DND-41 (cell line): Measurements from ENCODE around the gene ABCE1.

ENCODE experiments used
- ATAC-seq: fragments of 200-7000 bp; cut with Tn5 transposase; 3 replicates; pipeline ENCODE4 v1.9.1; 2021; ENCODE audit warnings: low read depth; ENCODE audit not compliant: insufficient read depth
- DNase-seq: peaks from one replicate; pipeline ENCODE4 v3.0.0-alpha.2; 2020
- H2AFZ ChIP-seq: 2 replicates; pipeline ENCODE4 v1.6.0; 2012; ENCODE audit warnings: low read depth, low read length
- H3K27ac ChIP-seq: 2 replicates; pipeline ENCODE4 v1.5.1; 2012; ENCODE audit warnings: low read length, inconsistent platforms
- H3K27me3 ChIP-seq: fragments of 200-600 bp; sonication (generic); 2 replicates; pipeline ENCODE4 v1.6.0; 2012; ENCODE audit warnings: low read length, mild to moderate bottlenecking, inconsistent platforms; ENCODE audit not compliant: insufficient read depth, poor library complexity
- H3K36me3 ChIP-seq: 2 replicates; pipeline ENCODE4 v1.5.1; 2012; ENCODE audit warnings: low read length, inconsistent platforms; ENCODE audit not compliant: insufficient read depth
- H3K4me1 ChIP-seq: 2 replicates; pipeline ENCODE4 v1.5.1; 2012; ENCODE audit warnings: mild to moderate bottlenecking, low read length; ENCODE audit not compliant: insufficient read depth
- H3K4me2 ChIP-seq: 2 replicates; pipeline ENCODE4 v1.6.0; 2012; ENCODE audit warnings: mild to moderate bottlenecking, moderate library complexity, low read length, inconsistent platforms; ENCODE audit not compliant: insufficient read depth
- H3K4me3 ChIP-seq, 2 experiments: fragments of 200-600 bp in 1 of 2; shearing (Covaris generic) in 1 of 2; 2 replicates each; pipeline ENCODE4 v1.5.1; 2012 to 2016; ENCODE audit warnings: inconsistent platforms in 2 of 2, low read length in 2 of 2, mild to moderate bottlenecking in 2 of 2, low read depth in 1 of 2, moderate library complexity in 1 of 2
- H3K79me2 ChIP-seq: 2 replicates; pipeline ENCODE4 v1.6.0; 2012; ENCODE audit warnings: low read length, inconsistent platforms; ENCODE audit not compliant: insufficient read depth
- H3K9ac ChIP-seq: 2 replicates; pipeline ENCODE4 v1.6.0; 2012; ENCODE audit warnings: low read depth, mild to moderate bottlenecking, inconsistent platforms, low read length, moderate library complexity
- H3K9me3 ChIP-seq: 2 replicates; pipeline ENCODE4 v1.5.1; 2012; ENCODE audit warnings: low read length, moderate library complexity, mild to moderate bottlenecking, inconsistent platforms; ENCODE audit not compliant: insufficient read depth, severe bottlenecking
- H4K20me1 ChIP-seq: 2 replicates; pipeline ENCODE4 v1.6.0; 2012; ENCODE audit warnings: low read length; ENCODE audit not compliant: insufficient read depth
- EZH2 ChIP-seq: IDR thresholded peaks from 3 replicates; pipeline ENCODE4 v1.6.1; 2012; ENCODE audit warnings: borderline replicate concordance, low read depth, mild to moderate bottlenecking, moderate library complexity, low read length, inconsistent platforms; ENCODE audit not compliant: severe bottlenecking
- TF ChIP-seq, protein P1 (sequence below): IDR thresholded peaks from 2 replicates; pipeline ENCODE4 v1.5.1; 2012; ENCODE audit warnings: borderline replicate concordance, low read length, moderate library complexity, mild to moderate bottlenecking; ENCODE audit not compliant: poor library complexity, severe bottlenecking; ENCODE audit errors: extremely low read depth

ABCE1 gene

DNA sequence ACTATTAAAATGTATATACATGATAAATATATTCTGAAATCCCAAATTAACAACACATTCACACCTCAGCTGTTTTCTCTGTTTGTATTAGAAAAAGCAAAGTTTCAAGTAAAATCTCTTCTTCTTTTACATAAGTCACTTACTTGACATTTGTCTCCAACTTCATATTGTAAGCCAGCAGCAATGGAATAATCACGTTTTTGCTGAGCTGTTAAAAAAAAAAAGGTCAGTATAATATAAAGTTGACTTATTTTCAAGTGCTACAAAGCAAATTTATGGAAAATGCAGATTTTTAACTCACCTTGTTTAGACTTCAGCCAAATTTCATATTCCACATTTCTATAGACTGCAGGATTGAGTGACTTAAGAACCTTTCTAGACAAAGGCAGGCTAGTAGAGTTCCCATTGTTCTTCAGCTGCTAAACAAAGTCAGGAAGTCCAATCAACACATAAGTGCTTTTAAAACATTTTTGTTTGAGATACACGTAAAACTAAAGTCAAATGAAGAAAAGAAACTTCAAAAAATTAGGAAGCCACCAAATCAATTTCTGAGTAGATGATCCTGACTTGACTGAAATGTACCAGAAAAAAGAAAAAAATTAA lies 57.3 kb downstream of the ABCE1 start:
- Histone ChIP-seq H2AFZ (no peak overlapping the region), H3K79me2 (peaks cover 32% of the 10 kb centered on the region), H3K4me3 (no peak overlapping the region), H3K9me3 (no peaks in the 10 kb centered on the region), H3K27me3 (no peaks in the 10 kb centered on the region), H3K36me3 (peaks cover 88% of the 10 kb centered on the region), H3K4me1 (no peaks in the 10 kb centered on the region), H3K27ac (no peak overlapping the region), H3K4me2 (no peak overlapping the region), H3K9ac (no peak overlapping the region), H4K20me1 (peaks cover 5% of the 10 kb centered on the region; the same call in 1 of the 2 replicates)
- TF ChIP-seq EZH2, result no peak
- TF ChIP-seq, protein P1, sequence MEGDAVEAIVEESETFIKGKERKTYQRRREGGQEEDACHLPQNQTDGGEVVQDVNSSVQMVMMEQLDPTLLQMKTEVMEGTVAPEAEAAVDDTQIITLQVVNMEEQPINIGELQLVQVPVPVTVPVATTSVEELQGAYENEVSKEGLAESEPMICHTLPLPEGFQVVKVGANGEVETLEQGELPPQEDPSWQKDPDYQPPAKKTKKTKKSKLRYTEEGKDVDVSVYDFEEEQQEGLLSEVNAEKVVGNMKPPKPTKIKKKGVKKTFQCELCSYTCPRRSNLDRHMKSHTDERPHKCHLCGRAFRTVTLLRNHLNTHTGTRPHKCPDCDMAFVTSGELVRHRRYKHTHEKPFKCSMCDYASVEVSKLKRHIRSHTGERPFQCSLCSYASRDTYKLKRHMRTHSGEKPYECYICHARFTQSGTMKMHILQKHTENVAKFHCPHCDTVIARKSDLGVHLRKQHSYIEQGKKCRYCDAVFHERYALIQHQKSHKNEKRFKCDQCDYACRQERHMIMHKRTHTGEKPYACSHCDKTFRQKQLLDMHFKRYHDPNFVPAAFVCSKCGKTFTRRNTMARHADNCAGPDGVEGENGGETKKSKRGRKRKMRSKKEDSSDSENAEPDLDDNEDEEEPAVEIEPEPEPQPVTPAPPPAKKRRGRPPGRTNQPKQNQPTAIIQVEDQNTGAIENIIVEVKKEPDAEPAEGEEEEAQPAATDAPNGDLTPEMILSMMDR, result no peak
- ATAC-seq (no peak), DNase-seq (no peak)

GRCh38 chr4:145156986-145157385 lies 58.9 kb downstream of the ABCE1 start:
- DNase-seq (no peak), ATAC-seq (no peak)
- peaks cover 9% of the 10 kb centered on the region; the same call in 1 of the 2 replicates for H4K20me1 ChIP-seq
- H3K27me3 ChIP-seq, result no peaks in the 10 kb centered on the region
- TF ChIP-seq, protein P1, result no peak
- no peak for TF ChIP-seq EZH2
- peaks cover 89% of the 10 kb centered on the region for H3K36me3 ChIP-seq
- H3K27ac ChIP-seq, result no peak overlapping the region
- peaks cover 44% of the 10 kb centered on the region for H3K79me2 ChIP-seq
- H2AFZ ChIP-seq, result no peak overlapping the region
- no peaks in the 10 kb centered on the region for H3K9me3 ChIP-seq
- no peaks in the 10 kb centered on the region for H3K4me1 ChIP-seq
- H3K4me3 ChIP-seq, result no peak overlapping the region
- no peak overlapping the region for H3K4me2 ChIP-seq
- no peak overlapping the region for H3K9ac ChIP-seq

DNA sequence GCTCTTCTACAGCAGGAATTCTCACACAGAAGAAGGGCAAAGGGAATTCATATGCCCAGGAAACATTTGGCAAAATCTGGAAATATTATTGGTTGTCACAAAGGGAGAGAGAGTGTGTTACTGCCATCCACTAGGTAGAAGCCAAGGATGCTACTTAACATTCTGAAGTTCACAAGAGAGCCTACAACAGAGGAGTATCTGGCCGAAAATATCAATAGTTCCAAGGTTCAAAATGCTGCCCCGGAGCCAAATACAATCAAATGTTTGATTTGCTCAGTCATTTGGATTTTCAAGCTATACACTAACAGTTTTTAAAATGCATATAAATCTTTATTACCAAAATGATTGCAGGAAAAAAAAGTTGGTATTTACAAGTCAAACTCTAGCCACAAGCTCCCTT lies 63.4 kb downstream of the ABCE1 start:
- H4K20me1 ChIP-seq, result peaks cover 9% of the 10 kb centered on the region; the same call in 1 of the 2 replicates
- no peaks in the 10 kb centered on the region for H3K27me3 ChIP-seq
- H3K36me3 ChIP-seq, result peaks cover 77% of the 10 kb centered on the region

More for the DNA sequence above, 63.4 kb downstream of the ABCE1 start:
- no peak overlapping the region for H3K4me2 ChIP-seq
- peaks cover 51% of the 10 kb centered on the region for H3K79me2 ChIP-seq
- H3K27ac ChIP-seq, result no peak overlapping the region
- H2AFZ ChIP-seq, result no peak overlapping the region
- H3K9ac ChIP-seq, result no peak overlapping the region
- H3K9me3 ChIP-seq, result no peaks in the 10 kb centered on the region
- DNase-seq (no peak), ATAC-seq (no peak)
- H3K4me3 ChIP-seq, result no peak overlapping the region
- H3K4me1 ChIP-seq, result no peaks in the 10 kb centered on the region
- TF ChIP-seq, protein P1, result no peak
- TF ChIP-seq EZH2, result no peak
